Measurements from ENCODE around the gene MRPS24. TPM values are rescaled to one million over a fixed set of nuclear protein-coding genes. Genes with fewer than 3 reads are reported as not detected.
A peak's percentile ranks its signal among the peaks of the same experiment; 100 is the strongest.
"Not testable (repeated sequence)": the region's sequence is repeated elsewhere in the genome, so short reads cannot be mapped to it uniquely, and the experiment has no call there.

MRPS24 gene
- total RNA-seq, result 10 to 100 TPM; 72.7 to 75.7 TPM

DNA sequence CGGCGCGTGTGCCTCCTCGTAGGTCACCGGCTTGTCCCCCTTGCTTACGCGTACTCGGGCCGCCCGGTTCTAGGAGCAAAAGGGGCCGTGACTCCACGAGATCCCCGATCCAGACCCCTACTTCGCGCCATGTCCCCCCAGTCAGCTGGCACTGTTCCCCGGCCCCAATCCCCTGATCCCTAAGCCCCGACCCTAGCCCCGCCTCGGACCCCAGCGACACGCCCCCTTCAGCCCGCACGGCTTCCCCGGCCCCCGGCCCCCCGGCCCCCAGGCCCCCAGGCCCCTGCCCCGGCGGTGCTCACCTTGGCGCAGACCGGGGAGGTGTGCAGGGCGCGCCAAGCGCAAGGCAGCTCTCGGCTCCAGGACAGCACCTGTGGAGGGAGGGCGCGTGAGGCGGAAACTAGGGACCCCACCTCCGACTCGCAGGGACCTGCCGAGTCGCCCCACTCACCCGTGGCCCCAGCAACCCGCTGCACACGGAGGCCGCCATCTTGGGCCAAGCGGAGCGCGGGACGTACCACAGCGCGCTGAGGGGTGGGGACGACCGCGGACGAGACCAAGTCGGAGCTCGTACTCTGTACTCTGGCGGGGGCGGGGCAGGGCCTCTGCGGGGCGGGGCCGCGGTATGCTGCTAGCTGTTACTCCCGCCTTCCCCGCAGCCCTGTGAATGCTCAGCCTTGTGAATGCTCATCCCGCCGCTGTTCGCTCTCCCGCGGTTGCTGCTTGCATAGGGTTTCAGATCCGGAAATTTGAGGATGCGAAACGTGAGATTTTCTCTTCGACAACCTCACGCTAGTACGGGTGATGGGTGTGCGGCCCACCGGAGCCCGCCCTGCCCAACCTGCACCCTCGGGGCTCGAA, at the start of gene MRPS24:
Gene MRPS24 (minus strand): TSS at position 512 of the 861 bp plus-strand sequence. CDS start 22 bp downstream, at position 490.
- DNase-seq (peak; percentile 94), ATAC-seq (ENCODE audit: low read depth) (peak; percentile 97)
- Mint-ChIP-seq H3K36me3 (peaks cover 32% of the 10 kb centered on the region), H3K9me3 (peaks cover 7% of the 10 kb centered on the region), H3K27me3 (no peaks in the 10 kb centered on the region), H3K4me1 (peaks cover 14% of the 10 kb centered on the region), H3K4me3 (peak within 1 kb of the TSS; percentile 94), H3K27ac (peak within 1 kb of the TSS; percentile 84)
- POLR2A ChIA-PET, result interaction anchor here (0.5 to 1.9 kb wide), 8 partner anchors 17 to 1017 kb away, joined by 3 to 8 read pairs (median 3); partner anchors contain the start of genes MRPL32, STK17A, UBE2D4 and URGCP

- no peak for DNase-seq
- Mint-ChIP-seq H3K4me1 (no peaks in the 10 kb centered on the region), H3K36me3 (peaks cover 6% of the 10 kb centered on the region), H3K27ac (no peak overlapping the region), H3K27me3 (no peaks in the 10 kb centered on the region), H3K9me3 (no peaks in the 10 kb centered on the region), H3K4me3 (no peak overlapping the region)
- POLR2A ChIA-PET, result no interaction called here
- ATAC-seq (ENCODE audit: low read depth), result no peak
Observed at GRCh38 chr7:43915907-43916306, 46.6 kb upstream of the MRPS24 start.

DNA sequence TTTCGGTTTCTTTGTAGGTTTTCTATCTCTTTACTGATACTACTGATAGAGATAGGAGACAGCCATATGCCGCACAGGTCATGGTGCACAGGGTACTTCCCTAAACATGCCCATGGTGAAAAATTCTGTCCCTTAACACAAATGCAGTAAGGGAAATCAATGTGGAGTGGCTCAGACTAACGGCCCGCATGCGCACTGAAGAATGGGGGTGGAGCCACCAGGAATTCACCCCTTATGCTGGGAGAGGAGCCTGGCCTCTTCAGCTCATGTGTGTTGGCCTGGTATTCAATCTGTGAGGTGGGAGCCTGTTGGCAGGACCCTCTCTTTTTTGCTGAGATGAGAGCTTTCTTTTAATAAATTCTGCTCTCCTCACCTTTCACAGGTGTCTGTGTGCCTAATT, 45.5 kb upstream of the MRPS24 start:
- ATAC-seq (ENCODE audit: low read depth) (no peak), DNase-seq (no peak)
- no peaks in the 10 kb centered on the region for H3K4me1 Mint-ChIP-seq
- peaks cover 6% of the 10 kb centered on the region for H3K36me3 Mint-ChIP-seq
- no peak overlapping the region for H3K4me3 Mint-ChIP-seq
- H3K27me3 Mint-ChIP-seq, result no peaks in the 10 kb centered on the region
- no peaks in the 10 kb centered on the region for H3K9me3 Mint-ChIP-seq
- no peak overlapping the region for H3K27ac Mint-ChIP-seq
- POLR2A ChIA-PET, result no interaction called here

- Mint-ChIP-seq H3K27ac (peak within 1 kb of the TSS; percentile 93), H3K27me3 (no peaks in the 10 kb centered on the region), H3K9me3 (no peaks in the 10 kb centered on the region), H3K4me1 (peaks cover 23% of the 10 kb centered on the region), H3K36me3 (peaks cover 6% of the 10 kb centered on the region), H3K4me3 (peak within 1 kb of the TSS; percentile 93)
- DNase-seq (peak; percentile 77), ATAC-seq (ENCODE audit: low read depth) (peak; percentile 93)
- POLR2A ChIA-PET, result interaction anchor here (1.0 to 1.4 kb wide), 3 partner anchors 20 to 37 kb away, joined by 3 to 7 read pairs (median 3); partner anchors contain the start of genes MRPS24 and UBE2D4
Observed at GRCh38 chr7:43906331-43907010, 37.2 kb upstream of the MRPS24 start, which contains the start of gene URGCP. URGCP (minus strand) TSS chr7:43906596; CDS start chr7:43906575, 21 bp downstream.

DNA sequence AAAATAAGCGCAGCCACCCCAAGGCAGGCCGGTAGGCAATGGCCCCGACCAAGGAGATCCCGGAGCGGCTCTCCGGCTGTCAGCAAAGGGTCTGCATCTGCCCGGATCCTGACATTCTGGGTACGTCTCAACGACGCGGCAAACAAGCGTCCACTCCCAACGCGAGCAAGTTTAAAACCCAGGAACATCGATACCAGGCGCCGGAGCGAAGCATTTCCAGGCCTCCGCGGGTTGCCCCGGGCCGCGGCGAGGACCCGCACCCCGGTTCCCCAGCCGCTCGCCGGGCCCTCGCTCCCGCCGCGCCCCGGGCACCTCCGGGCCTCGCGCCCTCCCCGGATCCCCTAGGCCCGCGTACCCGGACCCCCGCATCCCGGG, 36.6 kb upstream of the MRPS24 start:
- Mint-ChIP-seq H3K4me1 (peaks cover 23% of the 10 kb centered on the region), H3K27me3 (no peaks in the 10 kb centered on the region), H3K27ac (peak overlapping the region; percentile 93), H3K4me3 (peak overlapping the region; percentile 93), H3K9me3 (no peaks in the 10 kb centered on the region), H3K36me3 (peaks cover 6% of the 10 kb centered on the region)
- DNase-seq (peak; percentile 64), ATAC-seq (ENCODE audit: low read depth) (peak; percentile 48)
- POLR2A ChIA-PET, result interaction anchor here (1.3 kb wide), 1 partner anchor 19 kb away, joined by 6 read pairs; no protein-coding TSS in a partner anchor

GRCh38 chr7:43905209-43905946, 36.1 kb upstream of the MRPS24 start:
- H3K27me3 Mint-ChIP-seq, result no peaks in the 10 kb centered on the region
- no peak for DNase-seq
- H3K9me3 Mint-ChIP-seq, result no peaks in the 10 kb centered on the region
- POLR2A ChIA-PET, result interaction anchor here (0.8 to 1.3 kb wide), 3 partner anchors 11 to 21 kb away, joined by 3 to 6 read pairs (median 4); partner anchors contain the start of gene UBE2D4
- no peak for ATAC-seq (ENCODE audit: low read depth)
- peaks cover 23% of the 10 kb centered on the region for H3K4me1 Mint-ChIP-seq
- peak overlapping the region; percentile 93 for H3K4me3 Mint-ChIP-seq
- peaks cover 6% of the 10 kb centered on the region for H3K36me3 Mint-ChIP-seq
- H3K27ac Mint-ChIP-seq, result peak overlapping the region; percentile 93

DNA sequence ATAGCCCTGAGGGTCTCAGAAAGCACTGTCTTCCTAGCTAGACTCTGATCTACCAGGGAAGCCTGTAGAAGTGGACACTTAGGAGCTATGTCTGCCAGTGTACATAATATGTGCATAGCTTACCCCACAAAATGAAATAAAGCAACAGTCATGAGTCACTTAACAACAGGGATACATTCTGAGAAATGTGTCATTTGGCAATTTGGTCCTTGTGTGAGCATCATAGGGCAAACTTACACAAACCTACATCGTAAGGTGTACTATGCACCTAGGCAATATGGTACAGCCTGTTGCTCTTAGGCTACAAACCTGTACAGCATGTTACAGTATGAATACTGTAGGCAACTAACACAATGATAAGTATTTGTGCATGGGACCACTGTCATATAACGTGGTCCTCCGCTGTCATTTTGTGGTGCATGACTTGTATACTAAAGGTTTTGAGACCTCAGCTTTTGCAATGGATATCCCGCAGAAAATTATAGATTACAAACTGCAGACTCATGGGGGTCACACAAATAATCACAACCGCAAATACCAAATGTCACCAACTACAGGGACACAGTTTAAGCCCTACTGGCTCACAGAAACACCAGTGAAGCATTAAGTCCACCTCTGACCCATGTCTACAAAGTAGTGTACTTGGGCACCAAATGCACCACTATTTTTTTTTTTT, 35.4 kb upstream of the MRPS24 start:
- no peaks in the 10 kb centered on the region for H3K27me3 Mint-ChIP-seq
- H3K4me3 Mint-ChIP-seq, result peak overlapping the region; percentile 93
- peaks cover 23% of the 10 kb centered on the region for H3K4me1 Mint-ChIP-seq
- DNase-seq (no peak), ATAC-seq (ENCODE audit: low read depth) (no peak)
- H3K27ac Mint-ChIP-seq, result no peak overlapping the region
- peaks cover 6% of the 10 kb centered on the region for H3K36me3 Mint-ChIP-seq
- H3K9me3 Mint-ChIP-seq, result no peaks in the 10 kb centered on the region
- POLR2A ChIA-PET, result interaction anchor here (0.6 to 1.5 kb wide), 5 partner anchors 10 to 115 kb away, joined by 3 to 6 read pairs (median 3); partner anchors contain the start of gene UBE2D4

GRCh38 chr7:43902542-43903054, 33.3 kb upstream of the MRPS24 start:
- peak overlapping the region; percentile 33 for H3K27ac Mint-ChIP-seq
- ATAC-seq (ENCODE audit: low read depth) (no peak), DNase-seq (no peak)
- H3K27me3 Mint-ChIP-seq, result no peaks in the 10 kb centered on the region
- H3K4me1 Mint-ChIP-seq, result peaks cover 26% of the 10 kb centered on the region
- POLR2A ChIA-PET, result interaction anchor here (0.7 kb wide), 1 partner anchor 38 kb away, joined by 3 read pairs; no protein-coding TSS in a partner anchor
- peaks cover 9% of the 10 kb centered on the region for H3K36me3 Mint-ChIP-seq
- no peaks in the 10 kb centered on the region for H3K9me3 Mint-ChIP-seq
- no peak overlapping the region for H3K4me3 Mint-ChIP-seq

GRCh38 chr7:43898571-43898970, 29.3 kb upstream of the MRPS24 start:
- H3K27me3 Mint-ChIP-seq; H3K27ac Mint-ChIP-seq; H3K9me3 Mint-ChIP-seq; POLR2A ChIA-PET; H3K4me3 Mint-ChIP-seq; ATAC-seq (ENCODE audit: low read depth); DNase-seq: not testable (repeated sequence)
- peaks cover 19% of the 10 kb centered on the region for H3K36me3 Mint-ChIP-seq
- peaks cover 16% of the 10 kb centered on the region for H3K4me1 Mint-ChIP-seq

DNA sequence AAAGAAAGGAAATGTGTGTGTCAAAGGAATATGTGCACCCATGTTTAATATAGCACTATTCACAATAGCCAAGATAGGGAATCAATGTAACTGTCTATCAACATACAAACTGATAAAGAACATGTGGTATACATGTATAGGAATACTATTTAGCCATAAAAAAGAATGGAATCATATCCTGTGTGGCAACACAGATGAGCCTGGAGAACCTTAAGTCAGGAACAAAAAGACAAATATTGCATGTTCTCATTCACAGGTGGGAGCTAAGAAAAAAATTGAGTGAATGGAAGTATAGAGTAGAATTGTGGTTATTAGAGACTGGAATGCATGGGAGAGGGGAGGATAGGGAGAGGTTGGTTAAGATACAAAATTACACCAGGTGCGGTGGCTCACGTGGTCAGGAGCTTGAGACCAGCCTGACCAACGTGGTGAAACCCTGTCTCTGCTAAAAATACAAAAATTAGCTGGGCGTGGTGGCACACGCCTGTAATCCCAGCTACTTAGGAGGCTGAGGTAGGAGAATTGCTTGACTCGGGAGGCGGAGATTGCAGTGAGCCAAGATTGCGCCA, 26.6 kb upstream of the MRPS24 start:
- no peaks in the 10 kb centered on the region for H3K27me3 Mint-ChIP-seq
- no peak for DNase-seq
- H3K4me1 Mint-ChIP-seq, result peaks cover 28% of the 10 kb centered on the region
- H3K9me3 Mint-ChIP-seq, result no peaks in the 10 kb centered on the region
- ATAC-seq (ENCODE audit: low read depth), result no peak
- no peak overlapping the region for H3K27ac Mint-ChIP-seq
- peaks cover 18% of the 10 kb centered on the region for H3K36me3 Mint-ChIP-seq
- no peak overlapping the region for H3K4me3 Mint-ChIP-seq
- POLR2A ChIA-PET, result interaction anchor here (1.3 kb wide), 1 partner anchor 27 kb away, joined by 3 read pairs; the partner anchor contains the start of gene MRPS24

DNA sequence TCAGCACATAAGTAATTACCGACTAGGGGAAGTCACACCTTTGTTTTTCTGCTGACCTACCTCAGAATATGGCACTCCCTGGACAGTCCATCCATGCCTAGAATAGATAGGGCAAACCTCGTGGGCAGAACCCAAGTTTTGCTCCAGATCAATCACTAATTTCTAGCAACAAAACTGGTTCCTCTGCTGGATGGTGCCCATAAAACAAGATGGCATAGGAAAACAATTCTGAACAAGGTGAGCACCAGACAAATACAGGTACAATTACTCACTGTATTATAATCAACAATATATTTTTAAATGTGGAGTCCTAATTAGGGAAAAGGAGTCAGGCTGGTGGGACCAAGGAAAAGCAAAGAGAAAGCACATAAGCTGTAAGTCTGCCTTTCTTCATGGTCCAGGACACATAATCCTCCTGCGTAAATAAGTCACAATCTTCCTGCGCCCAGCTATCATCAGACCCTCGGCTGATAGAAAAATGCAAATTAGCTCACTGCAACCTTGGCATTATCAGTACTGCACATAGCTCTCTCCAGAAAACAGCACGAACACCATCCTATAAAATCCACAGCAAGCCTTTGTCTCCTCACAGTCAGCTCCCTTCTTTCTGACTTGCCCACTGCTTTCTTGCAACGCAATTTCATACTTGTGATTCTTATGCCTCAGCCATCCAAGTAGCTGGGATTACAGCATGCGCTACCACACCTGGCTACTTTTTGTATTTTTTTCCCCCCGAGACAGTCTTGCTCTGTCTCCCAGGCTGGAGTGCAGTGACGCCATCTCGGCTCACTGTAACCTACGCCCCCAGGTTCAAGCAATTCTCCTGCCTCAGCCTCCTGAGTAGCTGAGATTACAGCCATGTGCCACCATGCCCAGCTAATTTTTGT, 22.0 kb upstream of the MRPS24 start:
- H3K27me3 Mint-ChIP-seq, result no peaks in the 10 kb centered on the region
- H3K9me3 Mint-ChIP-seq, result no peaks in the 10 kb centered on the region
- H3K4me3 Mint-ChIP-seq, result no peak overlapping the region
- no peak overlapping the region for H3K27ac Mint-ChIP-seq
- peaks cover 10% of the 10 kb centered on the region for H3K36me3 Mint-ChIP-seq
- DNase-seq (no peak), ATAC-seq (ENCODE audit: low read depth) (no peak)
- POLR2A ChIA-PET, result no interaction called here
- H3K4me1 Mint-ChIP-seq, result peaks cover 32% of the 10 kb centered on the region
